ENCODE data around the gene GALNT2.

GALNT2 gene

GRCh38 chr1:230091473-230092231 is 24.6 kb downstream of the GALNT2 start:
- no peak for DNase-seq (ENCODE audit: low read depth, low spot score)

DNA sequence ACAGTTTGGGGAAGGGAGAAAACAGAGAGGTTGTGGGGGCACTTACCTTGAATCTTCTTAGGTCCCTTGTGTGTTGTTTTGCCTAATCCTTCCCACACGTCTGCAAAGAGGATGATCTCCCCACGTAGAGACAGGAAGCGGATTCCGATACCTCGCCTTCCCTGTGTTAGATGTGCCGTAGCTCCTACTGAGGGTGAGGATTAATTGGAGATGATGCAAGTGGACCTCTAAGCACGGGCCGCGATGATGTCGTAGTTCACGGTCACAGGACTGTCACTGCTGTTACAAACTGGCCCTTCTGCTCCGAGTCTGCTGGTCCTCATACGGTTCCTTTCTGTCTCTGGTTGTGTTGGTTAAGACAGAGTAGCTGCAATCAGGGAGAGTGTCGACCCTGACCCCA is 27.7 kb downstream of the GALNT2 start:
- DNase-seq (ENCODE audit: low read depth, low spot score) = no peak

DNA sequence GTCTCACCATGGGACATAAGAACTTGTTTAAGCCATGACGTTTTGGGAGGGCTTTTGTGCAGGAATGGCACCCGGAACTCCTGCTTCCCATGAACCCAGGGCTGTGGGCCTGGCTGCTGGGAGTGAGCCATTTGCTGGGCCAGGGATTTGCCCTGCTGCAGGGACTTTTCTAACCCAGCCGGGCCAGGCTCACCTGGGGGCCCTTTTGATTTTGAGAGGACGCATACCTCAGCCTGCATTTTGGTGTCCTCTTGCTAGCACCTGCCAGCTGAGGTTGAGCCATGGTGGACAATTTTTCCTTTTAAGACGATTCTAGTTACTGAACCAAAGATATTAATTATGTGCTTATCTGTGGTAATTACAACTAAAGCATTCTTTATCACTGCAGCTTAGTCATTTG is 28.9 kb downstream of the GALNT2 start:
- no peak for DNase-seq (ENCODE audit: low read depth, low spot score)

GRCh38 chr1:230097370-230097769 is 30.3 kb downstream of the GALNT2 start:
- no peak for DNase-seq (ENCODE audit: low read depth, low spot score)

DNA sequence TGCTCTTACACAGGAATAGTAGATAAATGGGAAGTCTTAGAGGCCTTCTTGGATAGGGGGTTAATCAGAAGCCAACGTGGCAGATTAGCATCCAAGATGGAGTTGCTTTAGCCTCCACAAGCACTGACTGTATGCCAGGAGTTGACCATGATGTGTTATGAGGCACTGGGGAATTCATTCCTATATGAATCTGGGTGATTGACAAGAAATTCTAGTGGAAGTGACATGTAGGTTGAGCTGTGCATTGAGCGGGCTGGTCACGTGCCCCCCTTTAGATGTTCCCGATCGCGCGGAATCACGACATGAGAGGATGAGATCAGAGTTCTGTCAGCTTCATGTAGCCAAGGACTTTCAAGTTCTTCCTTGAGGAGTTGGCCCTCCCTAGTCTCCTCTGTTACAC is 31.7 kb downstream of the GALNT2 start:
- no peak for DNase-seq (ENCODE audit: low read depth, low spot score)

GRCh38 chr1:230099465-230099864 is 32.4 kb downstream of the GALNT2 start:
- DNase-seq (ENCODE audit: low read depth, low spot score) = no peak

- DNase-seq (ENCODE audit: low read depth, low spot score) = no peak
Observed at GRCh38 chr1:230100932-230101331, 33.9 kb downstream of the GALNT2 start.

DNA sequence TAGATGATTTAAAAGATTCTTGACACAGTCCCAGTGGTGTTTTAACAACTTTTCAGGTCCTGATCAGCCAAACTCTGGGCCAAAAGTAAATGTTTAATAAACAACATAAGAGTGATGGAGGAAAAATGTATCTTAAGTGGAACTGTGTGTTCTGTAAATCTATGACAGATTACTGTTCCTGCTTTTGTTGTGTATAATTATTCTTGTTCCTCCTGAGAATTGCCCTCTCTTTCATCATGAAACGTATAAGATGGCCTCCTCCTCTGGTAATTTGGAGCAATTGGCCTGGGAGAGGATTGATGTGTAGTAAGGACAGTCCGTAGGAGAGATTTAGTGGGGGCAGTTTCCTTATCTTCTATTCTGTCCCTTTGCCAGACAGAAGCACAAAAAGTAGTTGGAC is 34.5 kb downstream of the GALNT2 start:
- no peak for DNase-seq (ENCODE audit: low read depth, low spot score)

- DNase-seq (ENCODE audit: low read depth, low spot score) = no peak
Observed at GRCh38 chr1:230102046-230102445, 35.0 kb downstream of the GALNT2 start.

- no peak for DNase-seq (ENCODE audit: low read depth, low spot score)
Observed at GRCh38 chr1:230102472-230102871, 35.4 kb downstream of the GALNT2 start.

GRCh38 chr1:230103306-230104173 is 36.5 kb downstream of the GALNT2 start:
- DNase-seq (ENCODE audit: low read depth, low spot score) = no peak

GRCh38 chr1:230104395-230105244 is 37.6 kb downstream of the GALNT2 start:
- DNase-seq (ENCODE audit: low read depth, low spot score) = no peak

DNA sequence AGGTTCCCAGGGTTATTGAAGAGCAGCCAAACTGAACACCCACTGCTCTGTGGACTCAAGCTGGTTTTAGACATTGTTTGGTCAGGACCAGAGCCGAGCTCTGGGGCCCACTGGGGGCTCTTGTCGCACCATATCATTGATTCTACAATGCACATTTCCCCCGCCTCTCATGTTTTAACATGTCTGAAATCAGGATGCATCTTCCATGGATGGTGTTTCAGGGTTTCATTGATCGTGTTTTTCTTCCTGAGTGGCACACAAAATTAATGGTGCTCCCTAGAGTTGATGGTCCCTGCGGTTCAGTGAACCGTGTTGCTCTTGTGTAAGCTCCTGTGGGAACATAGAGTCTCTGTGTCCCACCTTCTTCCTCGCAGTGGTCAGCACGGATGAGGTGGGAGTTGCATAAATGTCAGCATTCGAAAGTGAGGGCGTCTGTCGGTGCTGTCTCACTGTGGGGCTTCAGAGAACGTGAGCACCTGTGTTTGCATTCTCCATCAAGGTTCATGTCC is 38.3 kb downstream of the GALNT2 start:
- no peak for DNase-seq (ENCODE audit: low read depth, low spot score)

DNA sequence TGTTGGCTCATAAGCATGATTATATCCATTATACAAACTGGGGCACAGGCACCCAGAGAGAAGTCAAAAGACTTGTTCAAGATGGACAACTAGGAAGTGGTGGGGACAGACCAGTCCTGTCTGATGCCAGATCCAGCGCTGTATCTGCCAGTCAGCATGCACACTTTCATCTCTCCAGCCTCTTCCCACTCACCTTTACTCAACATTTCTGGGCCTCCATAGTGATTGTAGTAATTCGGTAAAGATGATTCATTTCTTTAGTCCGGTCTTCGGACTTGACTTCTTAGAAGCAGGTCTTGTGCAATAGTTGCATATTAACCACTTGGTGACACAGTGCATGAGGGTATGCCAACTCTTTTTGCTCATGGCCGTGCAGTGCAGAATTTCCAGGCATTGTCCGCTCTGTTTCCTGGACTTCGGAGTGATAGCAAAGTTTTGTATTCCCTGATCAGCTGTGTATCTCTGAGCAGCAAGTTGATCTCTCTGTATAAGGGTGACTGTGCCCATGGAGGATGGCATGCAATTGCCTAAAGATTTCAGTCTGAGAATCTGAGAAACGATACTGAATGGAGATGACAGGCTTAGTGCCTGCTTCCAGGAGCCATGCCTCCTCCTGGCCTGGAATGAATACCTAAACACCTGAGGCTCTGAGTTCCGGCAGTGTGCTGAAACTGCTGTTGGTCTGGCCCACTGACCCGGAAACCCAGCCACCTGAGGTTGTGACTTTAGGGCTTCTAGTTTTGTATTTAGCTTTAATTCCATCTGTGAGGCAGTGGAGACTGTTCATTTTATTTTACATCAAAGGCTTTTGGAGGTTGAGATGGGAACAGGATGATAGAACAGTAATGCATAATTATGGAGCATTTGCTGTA is 39.0 kb downstream of the GALNT2 start:
- no peak for DNase-seq (ENCODE audit: low read depth, low spot score)

DNA sequence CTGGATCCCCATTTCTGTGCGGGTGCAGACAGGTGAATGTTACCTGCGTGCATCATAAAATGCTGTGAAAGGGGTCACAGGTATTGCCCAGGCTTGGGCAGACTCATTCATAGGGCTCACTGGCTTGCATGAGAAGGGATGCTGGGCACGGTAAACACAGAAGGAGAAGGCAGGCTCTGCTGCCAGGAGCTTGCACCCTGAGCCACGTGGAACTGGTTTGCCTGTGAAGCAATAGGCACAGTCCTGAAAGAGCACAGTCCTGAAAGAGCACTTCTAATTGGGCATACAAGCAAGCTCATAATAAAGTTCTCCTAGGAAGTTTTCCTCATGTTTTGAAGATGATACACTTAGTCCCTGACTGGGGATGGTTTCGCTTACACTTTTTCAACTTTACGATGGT is 40.9 kb downstream of the GALNT2 start:
- DNase-seq (ENCODE audit: low read depth, low spot score) = no peak

- no peak for DNase-seq (ENCODE audit: low read depth, low spot score)
Observed at GRCh38 chr1:230108580-230108979, 41.5 kb downstream of the GALNT2 start.

- DNase-seq (ENCODE audit: low read depth, low spot score) = no peak
Observed at GRCh38 chr1:230109066-230109465, 42.0 kb downstream of the GALNT2 start.

- no peak for DNase-seq (ENCODE audit: low read depth, low spot score)
Observed at GRCh38 chr1:230109895-230110667, 43.0 kb downstream of the GALNT2 start.

- DNase-seq (ENCODE audit: low read depth, low spot score) = no peak
Observed at GRCh38 chr1:230110971-230111370, 43.9 kb downstream of the GALNT2 start.

DNA sequence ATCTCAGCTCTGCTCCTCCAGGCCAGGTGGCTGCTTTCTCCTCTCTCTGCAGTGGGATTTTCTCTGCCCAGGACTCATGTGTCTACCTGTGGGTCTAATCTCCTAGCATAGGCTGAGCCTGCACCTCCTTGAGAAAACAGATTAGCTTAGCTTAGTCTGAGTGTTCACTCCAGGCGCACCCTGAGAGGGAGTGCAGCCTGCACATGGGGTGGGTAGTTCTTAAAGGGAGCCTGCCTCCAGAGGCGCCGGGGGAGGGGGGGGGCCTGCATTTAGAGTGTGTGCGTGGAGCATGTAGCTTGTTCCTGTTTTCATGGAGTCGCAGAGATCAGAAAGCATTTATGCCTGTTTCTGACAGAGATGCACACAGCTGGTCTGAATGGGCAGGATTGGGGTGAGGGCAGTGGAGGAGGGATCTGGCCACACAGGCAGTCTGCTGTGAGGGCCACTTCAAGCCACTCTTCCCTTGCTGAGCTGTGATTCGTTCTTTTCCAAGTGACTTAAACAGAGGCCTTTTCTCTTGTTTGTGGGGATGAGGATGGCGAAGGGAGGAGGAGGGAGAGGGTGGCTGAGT is 45.2 kb downstream of the GALNT2 start:
- no peak for DNase-seq (ENCODE audit: low read depth, low spot score)
